SK-N-SH (cell line): Measurements from ENCODE around the gene ATPAF2.

Source experiments
- CTCF ChIP-seq: fragments of 200-600 bp; sonication (generic); IDR thresholded peaks from 2 replicates; pipeline ENCODE4 v1.6.1; 2017; ENCODE audit warnings: antibody characterized with exemption, mild to moderate bottlenecking, moderate library complexity
- EP300 ChIP-seq, 2 experiments: IDR thresholded peaks; 2 replicates each; pipeline versions ENCODE4 v1.4.0 to v1.6.1; 2012; ENCODE audit warnings: borderline replicate concordance in 1 of 2, low read depth in 1 of 2, low read length in 1 of 2
- EZH2phosphoT487 ChIP-seq: fragments of 200-600 bp; sonication (generic); IDR thresholded peaks from 2 replicates; pipeline ENCODE4 v1.6.1; 2017; ENCODE audit warnings: low read depth, mixed run types, mild to moderate bottlenecking, antibody characterized with exemption, moderate library complexity, borderline replicate concordance
- FOXJ3 ChIP-seq: sonication (generic); formaldehyde crosslinking; IDR thresholded peaks from 2 replicates; pipeline ENCODE4 v1.5.1; 2020; ENCODE audit warnings: mild to moderate bottlenecking, missing genetic modification reagents
- FOXM1 ChIP-seq: IDR thresholded peaks from 2 replicates; pipeline ENCODE4 v1.4.0; 2012; ENCODE audit warnings: low read depth, mild to moderate bottlenecking
- MAX ChIP-seq: IDR thresholded peaks from 2 replicates; pipeline ENCODE4 v1.4.0; 2012; ENCODE audit warnings: low read depth
- MXI1 ChIP-seq: IDR thresholded peaks from 2 replicates; pipeline ENCODE4 v1.6.1; 2012; ENCODE audit warnings: mild to moderate bottlenecking, low read depth, low read length, improper control_type of control experiment
- POLR2AphosphoS5 ChIP-seq: IDR thresholded peaks from 2 replicates; pipeline ENCODE4 v1.6.1; 2012; ENCODE audit warnings: low read depth, low read length
- RAD21 ChIP-seq: IDR thresholded peaks from 2 replicates; pipeline ENCODE4 v1.6.1; 2012; ENCODE audit warnings: mild to moderate bottlenecking, low read length
- TF ChIP-seq, protein P1 (sequence below): IDR thresholded peaks from 2 replicates; pipeline ENCODE4 v1.6.1; 2012; ENCODE audit warnings: mild to moderate bottlenecking, low read depth, low read length, moderate library complexity

- TF ChIP-seq, protein P1, sequence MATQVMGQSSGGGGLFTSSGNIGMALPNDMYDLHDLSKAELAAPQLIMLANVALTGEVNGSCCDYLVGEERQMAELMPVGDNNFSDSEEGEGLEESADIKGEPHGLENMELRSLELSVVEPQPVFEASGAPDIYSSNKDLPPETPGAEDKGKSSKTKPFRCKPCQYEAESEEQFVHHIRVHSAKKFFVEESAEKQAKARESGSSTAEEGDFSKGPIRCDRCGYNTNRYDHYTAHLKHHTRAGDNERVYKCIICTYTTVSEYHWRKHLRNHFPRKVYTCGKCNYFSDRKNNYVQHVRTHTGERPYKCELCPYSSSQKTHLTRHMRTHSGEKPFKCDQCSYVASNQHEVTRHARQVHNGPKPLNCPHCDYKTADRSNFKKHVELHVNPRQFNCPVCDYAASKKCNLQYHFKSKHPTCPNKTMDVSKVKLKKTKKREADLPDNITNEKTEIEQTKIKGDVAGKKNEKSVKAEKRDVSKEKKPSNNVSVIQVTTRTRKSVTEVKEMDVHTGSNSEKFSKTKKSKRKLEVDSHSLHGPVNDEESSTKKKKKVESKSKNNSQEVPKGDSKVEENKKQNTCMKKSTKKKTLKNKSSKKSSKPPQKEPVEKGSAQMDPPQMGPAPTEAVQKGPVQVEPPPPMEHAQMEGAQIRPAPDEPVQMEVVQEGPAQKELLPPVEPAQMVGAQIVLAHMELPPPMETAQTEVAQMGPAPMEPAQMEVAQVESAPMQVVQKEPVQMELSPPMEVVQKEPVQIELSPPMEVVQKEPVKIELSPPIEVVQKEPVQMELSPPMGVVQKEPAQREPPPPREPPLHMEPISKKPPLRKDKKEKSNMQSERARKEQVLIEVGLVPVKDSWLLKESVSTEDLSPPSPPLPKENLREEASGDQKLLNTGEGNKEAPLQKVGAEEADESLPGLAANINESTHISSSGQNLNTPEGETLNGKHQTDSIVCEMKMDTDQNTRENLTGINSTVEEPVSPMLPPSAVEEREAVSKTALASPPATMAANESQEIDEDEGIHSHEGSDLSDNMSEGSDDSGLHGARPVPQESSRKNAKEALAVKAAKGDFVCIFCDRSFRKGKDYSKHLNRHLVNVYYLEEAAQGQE: no peak
- TF ChIP-seq MAX (no peak), CTCF (no peak), RAD21 (no peak), POLR2AphosphoS5 (no peak), FOXM1 (no peak), MXI1 (no peak), EP300 (IDR thresholded peaks at IDR 0.05; ENCODE audit: borderline replicate concordance in 1 of 2, low read depth in 1 of 2, low read length in 1 of 2) (no peak), FOXJ3 (CRISPR knock-in tag) (no peak), EZH2phosphoT487 (no peak)
Measured at GRCh38 chr17:18021372-18021771, 17.6 kb downstream of the ATPAF2 start.
